LoVo (cell line): ENCODE data around the gene WRAP73.
"Not testable (repeated sequence)": the region's sequence is repeated elsewhere in the genome, so short reads cannot be mapped to it uniquely, and the experiment has no call there.

ENCODE experiments used
- DNase-seq: peaks from one replicate; pipeline ENCODE4 v3.0.0-alpha.2; 2016; ENCODE audit warnings: low spot score

WRAP73 gene

DNA sequence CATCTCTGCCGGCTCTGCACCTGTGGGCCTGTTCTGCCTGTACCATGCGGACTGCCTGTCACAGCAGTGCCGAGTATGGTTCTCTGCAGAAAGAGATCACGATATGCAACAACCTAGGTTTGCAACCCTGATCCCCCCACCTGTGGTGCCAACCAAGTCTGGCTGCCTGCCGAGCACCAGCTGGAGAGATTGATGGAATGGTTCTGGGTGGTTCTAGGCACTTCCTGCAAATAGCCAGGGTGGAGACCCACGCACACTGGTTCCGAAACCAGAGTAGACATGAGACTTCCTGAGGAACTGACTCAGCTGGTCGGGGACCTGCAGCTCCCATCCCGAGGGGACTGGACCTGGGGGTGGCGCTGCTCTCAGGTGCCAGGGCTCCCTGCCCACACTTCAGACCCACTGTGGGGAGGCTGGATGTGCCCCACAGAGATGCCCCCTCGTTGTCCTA is 19.7 kb downstream of the WRAP73 start:
- no peak for DNase-seq

DNA sequence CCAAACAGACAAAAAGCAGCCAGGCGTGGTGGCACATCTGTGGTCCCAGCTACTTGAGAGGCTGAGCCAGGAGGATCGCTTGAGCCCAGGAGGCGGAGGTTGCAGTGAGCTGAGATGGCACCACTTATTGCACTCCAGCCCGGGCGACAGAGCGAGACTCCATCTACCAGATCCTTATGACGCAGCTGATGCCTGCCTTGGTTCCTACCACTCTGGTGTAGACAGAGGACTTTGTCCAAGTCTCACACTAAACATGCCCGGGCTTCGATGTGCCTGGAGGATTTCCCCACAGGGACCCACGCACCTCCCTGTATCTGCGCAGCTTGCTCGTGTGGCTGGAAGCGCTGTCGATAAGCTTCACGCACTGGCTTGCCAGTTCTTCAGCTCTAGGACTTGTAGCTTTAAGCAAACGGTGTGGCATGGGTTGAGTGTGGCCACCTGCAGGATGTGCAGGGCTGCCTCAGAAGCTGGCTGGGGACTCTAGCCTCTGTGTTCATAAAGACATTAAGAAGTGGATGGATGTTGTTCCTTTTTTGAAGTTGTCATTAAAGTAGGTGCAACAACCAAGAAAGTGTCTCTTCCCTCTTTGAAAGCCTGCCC is 20.2 kb downstream of the WRAP73 start:
- no peak for DNase-seq

DNA sequence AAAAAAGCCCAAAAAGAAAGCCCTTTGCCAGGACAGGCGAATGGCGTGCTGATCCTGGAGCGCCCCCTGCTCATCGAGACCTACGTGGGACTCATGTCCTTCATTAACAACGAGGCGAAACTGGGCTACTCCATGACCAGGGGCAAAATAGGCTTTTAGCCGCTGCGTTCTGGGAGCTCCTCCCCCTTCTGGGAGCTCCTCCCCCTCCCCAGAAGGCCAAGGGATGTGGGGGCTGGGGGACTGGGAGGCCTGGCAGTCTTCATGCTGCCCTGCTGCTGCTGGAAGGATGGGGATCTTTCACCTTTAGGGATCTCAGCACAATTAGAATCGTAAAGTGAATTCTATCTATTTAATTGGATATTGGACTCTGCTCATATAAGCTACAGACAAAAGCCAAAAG is 21.5 kb downstream of the WRAP73 start:
- DNase-seq: no peak

DNA sequence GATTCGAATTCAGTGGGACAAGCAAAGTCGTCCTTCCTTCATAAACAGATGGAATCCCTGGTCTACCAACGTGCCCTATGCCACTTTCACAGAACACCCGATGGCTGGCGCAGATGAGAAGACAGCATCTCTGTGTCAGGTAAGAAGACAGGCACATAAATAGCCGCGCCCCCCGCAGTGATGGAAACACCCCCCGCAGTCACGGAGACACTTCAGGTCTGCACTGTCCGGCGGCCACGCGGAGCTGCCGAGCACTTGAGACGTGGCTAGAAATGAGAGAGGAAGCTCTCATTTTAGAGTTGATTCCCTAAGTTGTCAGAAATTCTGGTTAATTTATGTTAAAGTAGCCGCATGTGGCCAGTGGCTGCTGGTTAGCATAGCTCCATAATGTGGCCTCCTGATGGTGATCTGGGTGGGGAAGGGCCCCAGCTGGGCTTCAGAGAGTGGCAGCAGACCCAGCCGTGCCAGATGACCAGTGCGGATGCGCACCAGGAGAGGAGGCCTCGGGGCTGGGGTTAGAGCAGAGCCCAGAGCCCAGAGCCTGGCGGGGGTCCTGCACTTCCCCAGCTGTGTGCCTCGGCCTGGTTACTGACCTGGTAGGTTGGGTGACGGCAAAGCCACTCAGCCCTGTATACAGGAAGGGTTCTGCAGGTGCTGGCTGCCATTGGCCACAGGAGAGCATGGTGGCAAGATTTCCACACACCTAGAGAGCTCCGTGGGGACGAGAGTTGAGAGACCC is 22.2 kb downstream of the WRAP73 start:
- no peak for DNase-seq

DNA sequence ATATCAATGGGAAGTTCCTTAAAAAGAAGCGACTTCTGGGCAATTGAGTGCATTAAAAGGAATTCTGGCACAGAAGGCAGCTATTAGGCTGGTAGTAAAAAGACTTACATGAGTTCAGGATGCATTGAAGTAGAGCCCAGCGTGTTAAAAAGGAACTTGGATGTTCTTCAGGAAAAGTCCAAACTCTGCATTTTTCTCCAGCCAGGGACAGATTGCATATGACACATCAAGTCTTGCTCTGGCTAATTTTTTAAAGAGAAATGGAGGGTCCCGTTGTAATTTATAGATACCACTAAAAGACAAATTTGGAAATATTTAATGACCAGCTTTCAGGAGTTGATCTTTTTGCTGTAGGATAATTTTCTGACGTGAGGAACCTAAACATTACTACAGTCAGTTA is 23.9 kb downstream of the WRAP73 start:
- no peak for DNase-seq

DNA sequence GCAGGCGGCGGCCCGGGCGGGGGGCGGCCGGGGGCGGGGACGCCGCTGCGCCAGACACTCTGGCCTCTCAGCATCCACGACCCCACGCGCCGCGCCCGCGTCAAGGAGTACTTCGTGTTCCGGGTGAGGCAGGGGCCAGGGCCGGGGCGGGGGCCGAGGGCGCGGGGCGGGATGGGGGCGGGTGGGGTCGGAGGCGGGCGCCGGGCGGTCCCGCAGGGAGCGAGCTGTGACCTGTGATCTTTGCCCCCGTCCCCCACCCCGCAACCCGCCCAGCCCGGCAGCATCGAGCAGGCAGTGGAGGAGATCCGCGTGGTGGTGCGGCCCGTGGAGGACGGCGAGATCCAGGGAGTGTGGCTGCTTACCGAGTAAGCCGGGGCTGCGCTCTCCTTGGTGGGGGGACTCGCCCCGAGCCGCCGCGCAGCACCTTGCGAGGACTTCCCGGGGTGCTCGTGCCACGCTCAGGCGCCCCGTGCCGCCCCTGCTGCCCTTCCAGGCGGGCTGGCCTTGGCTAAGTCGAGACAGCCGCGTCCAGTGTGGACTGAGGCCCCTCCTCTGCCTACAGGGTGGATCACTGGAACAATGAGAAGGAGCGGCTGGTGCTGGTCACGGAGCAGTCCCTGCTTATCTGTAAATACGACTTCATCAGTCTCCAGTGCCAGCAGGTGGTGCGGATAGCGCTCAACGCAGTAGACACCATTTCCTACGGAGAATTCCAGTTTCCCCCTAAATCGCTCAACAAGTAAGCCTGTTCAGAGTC is 24.6 kb downstream of the WRAP73 start:
- peak; percentile 32 for DNase-seq

DNA sequence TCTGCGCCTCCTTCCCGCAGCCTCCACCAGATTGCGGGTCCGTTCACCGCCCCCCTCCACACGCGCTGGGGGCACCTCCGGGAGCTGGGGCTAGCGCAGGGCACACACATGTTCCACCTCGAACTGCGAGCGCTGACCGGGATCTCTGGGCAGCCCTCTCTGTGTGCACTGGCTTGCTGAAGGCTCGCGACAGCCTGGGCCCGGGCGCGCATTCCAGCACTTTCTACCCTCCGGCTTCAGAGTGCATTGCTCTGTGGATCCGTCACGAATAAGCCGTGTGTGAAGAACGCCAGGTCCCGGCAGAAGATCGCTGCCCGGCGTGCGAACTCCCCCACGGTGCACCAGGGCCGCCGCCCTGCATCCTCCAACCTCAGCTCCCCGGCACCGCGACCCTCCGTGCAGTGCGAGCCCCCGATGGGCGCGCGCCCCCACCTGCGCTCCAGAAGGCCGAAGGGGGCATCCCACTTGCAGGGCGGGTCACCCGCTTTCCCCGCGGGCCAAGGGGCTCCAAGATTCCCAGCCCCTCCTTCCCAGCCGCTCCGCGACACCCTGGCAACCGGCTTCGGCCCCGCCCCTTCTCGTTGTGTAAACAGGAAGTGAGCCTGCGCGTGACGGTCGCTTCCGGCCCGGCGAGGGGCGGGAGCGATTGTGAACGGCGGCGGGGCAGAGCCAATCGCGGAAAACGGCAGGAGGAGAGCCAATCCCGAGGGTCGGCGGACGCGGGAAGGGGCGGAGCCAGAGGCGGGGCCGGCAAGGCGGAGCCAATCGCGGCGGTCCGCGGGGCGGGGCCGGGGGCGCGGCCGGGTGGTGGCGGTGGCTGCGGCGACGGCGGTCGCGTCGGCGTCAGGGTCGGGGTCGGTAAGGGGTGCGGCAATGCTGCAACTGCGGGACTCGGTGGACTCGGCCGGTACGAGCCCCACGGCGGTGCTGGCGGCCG is 25.4 kb downstream of the WRAP73 start, which contains the start of gene TPRG1L:
Gene TPRG1L, plus strand, starts transcription at position 816 of the 937 bp plus-strand sequence. Its CDS starts 58 bp downstream, at position 874.
- DNase-seq: peak; percentile 97

DNA sequence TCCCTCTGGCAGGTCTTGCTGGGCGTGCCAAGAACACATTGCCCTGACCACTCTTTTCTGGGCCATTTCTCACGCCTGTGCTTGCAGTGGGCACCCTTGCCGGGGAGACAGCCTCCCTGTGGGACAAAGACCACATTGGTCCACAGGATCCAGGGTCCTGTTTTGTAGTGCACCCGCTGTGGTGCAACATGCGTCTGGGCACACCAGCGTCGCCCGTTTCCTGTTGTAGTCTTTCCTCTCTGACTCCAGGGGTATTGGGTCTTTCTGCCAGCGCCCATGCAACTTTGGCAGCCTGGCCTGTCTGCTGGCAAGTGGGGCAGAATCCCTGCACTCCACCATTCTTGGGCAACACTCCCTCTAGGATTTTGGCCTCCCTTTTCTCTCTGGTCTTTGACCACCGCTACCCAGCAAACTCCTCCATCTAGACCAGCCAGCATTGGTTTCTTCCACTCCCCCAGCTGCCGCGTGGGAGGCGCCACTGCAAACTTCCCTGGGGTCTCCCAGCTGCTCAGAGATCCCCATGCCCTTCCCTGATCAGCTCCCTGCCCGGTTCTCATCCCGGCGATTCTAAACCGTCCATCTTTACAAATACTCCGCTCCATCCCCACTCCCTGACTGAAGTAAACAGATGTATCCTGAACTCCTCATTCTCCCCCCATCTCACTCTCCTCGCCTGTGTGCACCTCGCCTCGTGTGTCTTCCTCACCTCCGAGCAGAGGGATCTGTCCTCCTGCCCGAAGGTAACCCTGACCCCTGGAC is 26.3 kb downstream of the WRAP73 start:
- no peak for DNase-seq

DNA sequence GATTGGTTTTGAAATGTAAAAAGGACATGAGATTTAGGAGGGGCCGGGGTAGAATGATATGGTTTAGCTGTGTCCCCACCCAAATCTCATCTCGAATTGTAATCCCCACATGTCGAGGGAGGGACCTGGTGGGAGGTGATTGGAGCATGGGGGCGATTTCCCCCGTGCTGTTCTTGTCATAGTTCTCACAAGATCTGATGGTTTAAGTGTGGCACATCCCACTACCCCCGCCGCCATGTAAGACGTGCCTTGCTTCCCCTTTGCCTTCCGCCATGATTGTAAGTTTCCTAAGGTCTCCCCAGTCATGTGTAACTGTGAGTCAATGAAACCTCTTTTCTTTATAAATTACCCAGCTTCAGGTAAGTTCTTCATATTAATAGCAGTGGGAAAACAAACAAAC is 27.8 kb downstream of the WRAP73 start:
- DNase-seq: not testable (repeated sequence)

DNA sequence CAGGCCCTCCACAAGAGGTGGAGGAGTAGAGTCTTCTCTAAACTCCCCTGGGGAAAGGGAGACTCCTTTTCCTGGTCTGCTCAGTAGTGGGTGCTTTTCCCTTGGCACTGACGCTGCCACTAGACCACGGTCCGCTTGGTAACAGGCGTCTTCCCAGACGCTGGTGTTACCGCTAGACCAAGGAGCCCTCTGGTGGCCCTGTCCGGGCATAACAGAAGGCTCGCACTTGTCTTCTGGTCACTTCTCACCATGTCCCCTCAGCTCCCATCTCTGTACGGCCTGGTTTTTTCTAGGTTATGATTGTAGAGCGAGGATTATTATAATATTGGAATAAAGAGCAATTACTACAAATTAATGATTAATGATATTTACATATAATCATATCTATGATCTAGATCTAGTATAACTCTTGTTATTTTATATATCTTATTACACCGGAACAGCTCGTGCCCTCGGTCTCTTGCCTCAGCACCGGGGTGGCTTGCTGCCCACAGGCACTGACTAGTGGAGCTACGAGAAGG is 28.7 kb downstream of the WRAP73 start:
- DNase-seq: not testable (repeated sequence)

DNA sequence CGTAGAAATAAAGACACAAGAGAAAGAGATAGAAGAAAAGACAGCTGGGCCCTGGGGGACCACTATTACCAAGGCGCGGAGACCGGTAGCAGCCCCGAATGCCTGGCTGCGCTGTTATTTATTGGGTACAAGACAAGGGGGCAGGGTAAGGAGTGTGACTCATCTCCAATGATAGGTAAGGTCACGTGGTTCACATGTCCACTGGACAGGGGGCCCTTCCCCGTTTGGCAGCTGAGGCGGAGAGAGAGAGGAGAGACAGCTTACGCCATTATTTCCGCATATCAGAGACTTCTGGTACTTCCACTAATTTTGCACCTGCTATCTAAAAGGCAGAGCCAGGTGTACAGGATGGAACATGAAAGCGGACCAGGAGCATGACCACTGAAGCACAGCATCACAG is 29.2 kb downstream of the WRAP73 start:
- DNase-seq: no peak

DNA sequence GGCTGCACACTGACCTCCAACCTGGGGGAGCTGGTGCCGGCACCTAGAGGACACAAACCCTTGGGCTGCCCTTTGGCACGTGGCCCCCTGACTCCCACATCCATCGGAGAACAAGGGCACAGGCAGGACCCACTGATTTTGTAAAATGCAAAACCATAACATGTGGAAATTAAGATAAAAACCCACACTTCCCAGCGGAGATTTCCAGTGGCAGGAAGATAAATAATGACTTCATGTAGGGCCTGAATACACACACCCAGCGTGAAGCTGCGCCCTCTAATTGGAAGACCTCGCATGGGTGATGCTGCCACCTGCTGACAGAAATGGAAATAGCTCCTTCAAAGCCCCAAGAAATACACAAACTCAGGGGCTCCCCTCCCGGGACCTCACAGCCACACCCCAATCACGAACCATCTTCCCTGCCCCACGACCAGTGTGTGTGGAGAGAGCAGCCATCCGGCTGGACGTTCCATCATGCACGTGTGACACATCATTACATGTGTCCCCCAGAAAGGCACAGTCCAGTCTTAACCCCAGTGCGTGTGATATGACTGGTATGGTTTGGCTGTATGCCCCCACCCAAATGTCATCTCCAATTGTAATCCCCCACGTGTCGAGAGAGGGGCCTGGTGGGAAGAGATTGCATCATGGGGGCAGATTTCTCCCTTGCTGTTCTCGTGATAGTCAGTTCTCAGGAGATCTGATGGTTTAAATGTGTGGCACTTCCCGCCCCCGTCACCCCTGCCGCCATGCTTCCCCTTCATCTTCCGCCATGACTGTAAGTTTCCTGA is 30.8 kb downstream of the WRAP73 start:
- peak; percentile 72 for DNase-seq

DNA sequence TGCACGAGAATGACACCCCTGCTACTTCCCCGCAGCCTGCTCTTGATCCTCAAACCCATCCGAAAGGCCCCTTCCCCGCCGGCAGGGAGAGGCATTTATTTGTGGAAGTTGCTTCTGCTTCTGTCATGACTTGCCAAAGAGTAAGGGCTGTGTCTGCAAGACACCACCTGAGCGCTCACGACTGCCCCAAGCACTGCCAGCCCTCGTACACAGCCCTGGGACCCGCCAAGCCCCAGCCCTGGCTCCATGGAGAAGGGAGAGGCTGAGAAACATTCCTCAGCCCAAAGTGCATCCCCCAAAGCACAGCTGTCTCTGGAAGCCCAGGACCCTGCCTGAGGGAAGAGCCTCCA is 31.4 kb downstream of the WRAP73 start:
- no peak for DNase-seq

DNA sequence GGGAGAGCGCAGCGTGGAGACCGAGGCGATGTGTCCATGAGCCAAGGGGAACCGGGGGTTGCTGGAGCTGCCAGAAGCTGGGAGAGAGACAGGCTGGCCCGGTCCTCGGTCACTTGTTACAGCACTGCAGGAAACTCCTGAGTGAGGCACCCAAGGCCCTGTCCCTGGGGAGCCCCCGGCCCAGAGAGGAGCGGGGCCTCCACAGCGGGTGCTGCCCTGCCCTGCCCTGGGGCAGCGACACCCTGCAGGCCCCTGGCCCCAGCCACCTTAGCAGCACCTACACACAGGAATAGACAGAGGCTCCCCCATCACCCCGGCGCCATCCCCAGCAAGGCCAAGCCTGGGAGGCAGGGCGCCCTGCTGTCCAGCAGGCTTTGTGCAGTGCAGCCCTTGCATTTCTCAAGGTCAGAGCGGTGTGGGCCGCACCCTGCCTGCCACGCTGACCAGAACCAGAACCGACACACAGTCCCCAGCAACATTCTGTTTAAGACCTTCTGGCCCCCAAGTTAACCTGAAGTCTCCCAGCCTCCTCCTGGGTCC is 32.0 kb downstream of the WRAP73 start:
- DNase-seq: no peak

DNA sequence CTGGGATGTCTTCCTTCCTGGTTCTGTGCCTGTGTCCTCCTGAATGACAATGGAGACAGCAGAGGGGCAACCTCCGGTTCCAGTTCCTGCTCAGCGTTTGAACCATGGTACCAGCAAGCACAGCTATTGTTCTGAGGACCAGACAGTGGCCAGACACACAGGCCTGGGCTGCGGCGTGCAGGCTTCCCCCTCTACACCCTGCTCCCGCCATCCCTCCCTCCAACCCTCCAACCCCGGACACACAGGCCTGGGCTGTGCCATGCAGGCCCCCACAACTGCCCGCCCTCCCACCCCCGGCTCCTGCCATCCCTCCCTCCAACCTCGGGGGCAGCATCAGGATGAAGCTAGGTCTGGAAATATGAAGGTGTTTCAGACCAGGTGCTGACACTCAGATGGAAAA is 33.0 kb downstream of the WRAP73 start:
- no peak for DNase-seq

DNA sequence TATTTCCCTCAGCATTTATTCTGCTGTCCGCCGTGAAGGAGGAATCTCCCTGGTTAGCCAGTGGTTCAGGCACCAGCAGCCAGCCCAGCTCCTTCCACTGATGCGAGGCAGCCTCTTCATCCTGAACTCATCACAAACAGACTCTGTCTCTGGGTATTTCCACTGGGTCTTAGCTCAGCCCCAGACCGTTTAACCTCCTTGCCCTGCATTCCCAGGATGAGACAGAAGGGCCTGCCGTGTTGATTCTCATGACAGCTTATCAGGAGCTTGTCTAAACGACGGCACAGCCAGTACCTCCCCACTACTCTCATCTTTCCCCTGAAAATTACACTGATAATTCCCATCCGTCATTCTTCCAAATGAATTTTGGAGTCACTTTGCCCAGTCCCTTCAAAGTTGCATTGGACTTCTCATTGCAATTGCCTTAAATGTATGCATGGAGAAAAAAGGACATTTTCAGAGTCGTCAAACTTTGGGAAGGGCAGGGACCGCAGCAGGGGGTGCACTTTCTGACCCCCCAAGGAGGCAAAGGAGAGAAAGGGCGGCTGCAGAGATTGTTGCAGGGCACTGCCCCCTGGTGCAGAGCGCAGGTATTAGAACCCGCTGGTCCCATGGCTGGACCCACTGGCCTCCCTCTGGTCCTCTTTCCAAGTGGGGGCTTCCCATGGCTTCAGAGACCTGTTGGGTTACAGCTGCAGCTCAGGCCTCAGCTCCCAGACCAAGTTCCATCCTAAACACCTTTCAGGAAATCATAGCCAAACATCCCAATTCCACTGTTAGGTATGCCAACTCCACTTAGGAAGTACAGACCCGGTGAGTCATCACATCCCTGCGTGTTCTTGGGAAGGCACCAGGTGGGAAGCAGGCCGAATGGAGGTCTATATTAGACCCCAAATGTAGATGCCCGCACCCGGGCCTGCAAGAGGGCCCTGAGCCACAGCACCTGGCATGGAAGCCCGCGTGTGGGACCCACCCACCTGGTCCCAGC is 34.9 kb downstream of the WRAP73 start:
- DNase-seq: no peak

DNA sequence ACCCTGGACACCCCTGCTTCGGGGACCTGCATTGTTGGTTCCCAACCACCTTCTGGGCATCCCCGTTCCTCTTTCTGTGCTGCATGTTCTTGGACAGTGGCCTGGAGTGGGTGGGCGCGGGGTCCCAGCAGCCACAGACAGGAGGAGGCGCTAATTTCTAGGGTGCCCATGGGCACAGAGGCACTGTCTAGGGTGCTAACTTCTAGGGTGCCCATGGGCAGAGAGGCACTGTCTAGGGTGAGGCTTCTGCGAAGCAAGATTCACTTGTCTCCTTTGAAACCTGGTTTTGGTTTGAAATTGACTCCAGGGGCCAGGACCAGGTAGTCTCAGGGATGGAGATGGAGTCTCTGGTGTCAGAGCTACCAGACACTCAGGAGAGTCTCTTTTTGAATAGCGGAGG is 37.8 kb downstream of the WRAP73 start:
- DNase-seq: no peak

DNA sequence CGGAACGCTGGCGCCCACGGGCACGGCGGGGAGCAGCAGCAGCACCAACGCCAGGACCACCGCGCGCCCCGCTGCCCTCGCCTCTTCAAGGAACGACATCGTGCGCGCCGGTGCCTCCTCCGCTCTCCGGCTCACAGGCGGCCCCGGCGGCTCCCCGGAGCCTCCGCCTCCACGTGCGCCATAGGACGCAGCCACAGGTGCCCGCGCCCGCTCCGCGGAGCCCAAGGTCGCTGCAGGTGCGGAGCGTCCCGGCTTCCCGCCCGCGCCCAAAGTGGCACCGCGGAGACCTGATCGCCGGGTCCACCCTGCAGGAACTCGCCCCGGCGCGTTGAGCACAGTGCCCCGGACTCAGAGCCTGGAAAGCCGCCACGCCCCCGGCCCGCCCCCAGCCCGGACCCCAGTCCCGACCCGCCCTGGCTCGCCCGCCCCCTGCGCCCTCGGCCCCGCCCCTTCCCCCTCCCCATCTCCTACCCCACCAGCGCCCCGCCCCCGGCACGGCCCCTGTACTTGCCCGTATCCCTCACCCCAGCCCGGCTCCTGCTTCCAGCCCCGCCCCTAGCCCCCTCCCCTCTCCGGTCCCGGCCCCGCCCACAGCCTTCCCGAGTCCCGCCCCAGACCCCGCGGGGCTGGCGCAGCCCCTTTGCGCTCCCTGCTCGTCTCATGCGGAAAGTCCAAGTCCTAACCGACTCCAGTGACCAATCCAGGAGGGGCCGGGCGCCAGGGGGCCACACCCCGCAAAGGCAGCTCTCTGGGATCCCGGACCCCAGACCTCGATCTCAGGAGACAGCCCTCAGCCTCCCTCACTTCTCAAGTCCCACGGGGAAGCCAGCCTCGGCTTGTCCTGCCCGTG is 38.5 kb downstream of the WRAP73 start, which contains the start of gene MEGF6:
Gene MEGF6, minus strand, starts transcription at position 339 of the 850 bp plus-strand sequence. Its CDS starts 240 bp downstream, at position 99.
- DNase-seq: peak; percentile 78
